Left ventricle myocardium superior (tissue), 1 donor: ENCODE measurements around the gene RFC1. TPM values are rescaled to one million over a fixed set of nuclear protein-coding genes. Genes with fewer than 3 reads are reported as not detected.
"Not testable (repeated sequence)": the region's sequence is repeated elsewhere in the genome, so short reads cannot be mapped to it uniquely, and the experiment has no call there.

Experiments
- ATAC-seq: fragments of 200-7000 bp; cut with Tn5 transposase; one replicate; pipeline ENCODE4 v1.9.1; 2020; ENCODE audit warnings: mild to moderate bottlenecking, moderate library complexity
- DNase-seq: peaks from one replicate; pipeline ENCODE4 v3.0.0-alpha.2; 2020
- intact Hi-C: fragments of 100-400 bp; cut with micrococcal nuclease; formaldehyde crosslinking; loops from one replicate; pipeline ENCODE4 v1.11.0; 2022
- long read RNA-seq: library from polyadenylated mRNA; unstranded; transcript quantifications from one replicate; pipeline ENCODE4 v2.0.0, GENCODE V29; 2021
- total RNA-seq: library from RNA; stranded (reverse); fragmentation: NEBNext Ultra II Directional; extraction: Animal tissue kit (Norgen Biotek cat#: 25700); gene quantifications from one replicate; pipeline ENCODE4 v1.2.1, GENCODE V29; 2021
- donor health status: DM: no; HTN: yes; CAD: no; lungs with severe emphysema.

Gene RFC1
- 23.3 TPM for total RNA-seq
- long read RNA-seq, full-length matches to known transcripts: 11 of 34 reads
- long read RNA-seq, partial matches to known transcripts: 22 of 34 reads
- long read RNA-seq, other reads (novel, unspliced or antisense): 1 of 34 reads

DNA sequence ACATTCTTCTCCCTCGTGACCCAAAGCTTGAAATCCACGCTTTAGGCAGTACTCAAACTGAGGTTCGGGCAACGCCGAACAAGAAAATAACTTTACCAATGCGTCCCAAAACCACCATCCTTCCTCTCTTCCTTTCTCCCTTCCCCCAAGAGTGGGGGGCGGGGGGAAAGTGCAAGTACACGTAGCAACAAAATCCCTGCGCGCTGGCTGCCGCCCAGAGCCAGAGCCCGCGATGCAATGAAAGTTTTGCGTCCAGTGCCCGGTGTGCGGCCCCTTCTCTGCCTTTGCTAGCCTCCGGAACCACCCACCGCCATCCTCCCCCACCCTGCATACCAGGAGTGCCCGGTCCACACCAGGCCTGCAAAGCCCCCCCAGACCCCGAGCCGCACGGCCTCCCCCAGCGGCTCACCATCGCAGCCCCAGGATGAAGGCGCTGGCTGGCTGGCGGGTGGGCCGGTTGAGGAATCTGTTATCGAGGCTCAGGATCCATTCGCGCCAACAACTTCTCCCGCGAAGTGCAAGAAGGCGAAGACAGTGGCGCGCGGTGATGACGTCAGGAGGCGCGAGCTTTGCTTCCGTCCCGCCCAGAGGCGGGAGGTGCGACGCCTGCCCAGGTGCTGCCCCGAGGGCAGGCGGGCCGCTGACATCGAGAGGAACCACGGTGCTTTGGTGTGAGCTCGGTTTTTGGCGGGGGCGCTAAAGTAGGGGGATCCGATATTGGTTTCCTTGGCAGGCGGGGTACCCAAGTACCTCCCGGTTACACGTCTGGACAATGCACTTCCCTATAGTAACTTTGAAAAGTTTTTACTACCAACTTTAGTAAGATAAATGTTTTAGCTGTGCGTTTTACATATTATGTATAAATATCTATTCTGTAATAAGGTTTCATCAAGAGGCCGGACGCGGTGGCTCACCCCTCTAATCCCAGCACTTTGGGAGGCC is at the start of gene RFC1:
Gene RFC1 (minus strand): TSS at position 533 of the 942 bp plus-strand sequence. CDS start 121 bp downstream, at position 412.
- intact Hi-C loops: no loop called here
- DNase-seq (peak; percentile 95), ATAC-seq (peak; percentile 97)

- intact Hi-C loops: no loop called here
- ATAC-seq (no peak), DNase-seq (no peak)
Measured at GRCh38 chr4:39415678-39416283, 49.6 kb upstream of the RFC1 start.

- intact Hi-C loops, DNase-seq: not testable (repeated sequence)
Measured at GRCh38 chr4:39411561-39411960, 45.4 kb upstream of the RFC1 start.

DNA sequence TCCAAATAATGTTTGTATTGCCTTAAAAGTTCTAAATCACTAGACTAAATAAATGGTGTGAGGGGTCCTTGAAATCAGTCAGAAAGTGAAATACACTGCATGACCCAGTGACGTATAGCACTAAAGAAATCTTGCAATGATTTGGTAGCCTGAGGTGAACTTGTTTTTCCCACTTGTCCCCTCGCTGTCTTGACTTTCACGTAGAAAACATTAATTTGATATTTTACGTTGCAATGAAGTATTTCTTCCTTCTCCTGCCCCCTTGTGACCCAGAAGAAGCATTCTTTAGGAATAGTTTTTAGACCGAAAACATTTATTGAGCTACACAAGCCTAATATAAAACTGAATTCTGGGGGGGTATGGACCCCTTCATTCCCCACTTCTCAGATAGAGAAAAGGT is 44.3 kb upstream of the RFC1 start:
- intact Hi-C loops: no loop called here
- no peak for ATAC-seq
- DNase-seq: no peak

More at GRCh38 chr4:39411561-39411960, 45.4 kb upstream of the RFC1 start:
- not testable (repeated sequence) for ATAC-seq

DNA sequence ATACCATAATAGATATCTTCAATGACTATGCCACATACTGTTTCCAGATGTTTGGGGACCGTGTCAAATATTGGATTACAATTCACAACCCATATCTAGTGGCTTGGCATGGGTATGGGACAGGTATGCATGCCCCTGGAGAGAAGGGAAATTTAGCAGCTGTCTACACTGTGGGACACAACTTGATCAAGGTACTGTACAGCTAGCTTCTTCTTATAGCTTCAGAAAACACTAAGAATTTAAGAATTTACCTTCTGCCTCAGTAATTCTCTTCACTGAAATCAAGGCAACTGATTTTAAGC is 41.4 kb upstream of the RFC1 start:
- DNase-seq: no peak
- no peak for ATAC-seq
- intact Hi-C loops: no loop called here

DNA sequence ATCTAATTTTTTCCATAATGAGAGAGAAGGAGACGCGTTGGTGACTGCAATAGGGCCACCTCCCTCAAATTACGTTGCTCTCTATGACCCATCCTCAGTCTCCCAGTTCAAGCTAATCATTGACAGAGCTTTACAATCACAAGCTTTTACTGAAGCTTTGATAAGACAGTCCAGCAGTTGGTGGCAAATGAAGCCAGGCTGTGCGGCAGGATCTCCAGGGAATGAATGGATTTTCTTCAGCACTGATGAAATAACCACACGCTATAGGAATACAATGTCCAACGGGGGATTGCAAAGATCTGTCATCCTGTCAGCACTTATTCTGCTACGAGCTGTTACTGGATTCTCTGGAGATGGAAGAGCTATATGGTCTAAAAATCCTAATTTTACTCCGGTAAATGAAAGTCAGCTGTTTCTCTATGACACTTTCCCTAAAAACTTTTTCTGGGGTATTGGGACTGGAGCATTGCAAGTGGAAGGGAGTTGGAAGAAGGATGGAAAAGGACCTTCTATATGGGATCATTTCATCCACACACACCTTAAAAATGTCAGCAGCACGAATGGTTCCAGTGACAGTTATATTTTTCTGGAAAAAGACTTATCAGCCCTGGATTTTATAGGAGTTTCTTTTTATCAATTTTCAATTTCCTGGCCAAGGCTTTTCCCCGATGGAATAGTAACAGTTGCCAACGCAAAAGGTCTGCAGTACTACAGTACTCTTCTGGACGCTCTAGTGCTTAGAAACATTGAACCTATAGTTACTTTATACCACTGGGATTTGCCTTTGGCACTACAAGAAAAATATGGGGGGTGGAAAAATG is 40.8 kb upstream of the RFC1 start, which contains the start of gene KLB:
Gene KLB (plus strand): TSS at position 168 of the 821 bp plus-strand sequence. CDS start 20 bp downstream, at position 188.
- DNase-seq: no peak
- intact Hi-C loops: no loop called here

DNA sequence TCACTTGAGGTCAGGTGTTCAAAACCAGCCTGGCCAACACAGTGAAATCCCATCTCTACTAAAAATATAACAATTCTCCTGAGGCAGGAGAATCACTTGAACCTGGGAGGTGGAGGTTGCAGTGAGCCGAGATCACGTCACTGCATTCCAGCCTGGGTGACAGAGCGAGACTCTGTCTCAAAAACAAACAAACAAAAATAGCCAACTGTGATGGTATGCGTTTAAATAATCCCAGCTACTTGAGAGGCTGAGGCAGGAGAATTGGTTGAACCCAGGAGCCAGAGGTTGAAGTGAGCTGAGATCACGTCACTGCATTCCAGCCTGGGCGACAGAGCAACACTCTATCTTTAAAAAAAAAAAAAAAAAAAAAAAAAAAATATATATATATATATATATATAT is 35.5 kb upstream of the RFC1 start:
- DNase-seq, intact Hi-C loops, ATAC-seq: not testable (repeated sequence)

More for the DNA sequence above, 40.8 kb upstream of the RFC1 start, which contains the start of gene KLB:
- no peak for ATAC-seq

DNA sequence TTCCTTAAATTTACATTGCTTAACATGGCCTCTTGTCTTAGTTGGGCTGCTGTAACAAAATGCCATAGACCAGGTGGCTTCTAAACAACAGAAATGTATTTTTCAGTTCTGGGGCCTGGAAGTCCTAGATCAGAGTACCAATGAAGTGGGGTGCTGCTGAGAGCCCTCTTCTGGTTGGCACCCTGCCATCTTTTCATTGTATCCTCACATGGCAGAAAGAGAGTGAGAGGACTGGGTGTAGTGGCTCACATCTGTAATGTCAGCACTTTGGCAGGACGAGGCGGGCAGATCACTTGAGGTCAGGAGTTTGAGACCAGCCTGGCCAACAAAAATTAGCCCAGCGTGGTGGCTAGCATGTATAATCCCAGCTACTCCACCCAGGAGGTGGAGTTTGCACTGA is 28.5 kb upstream of the RFC1 start:
- intact Hi-C loops: no loop called here
- no peak for ATAC-seq
- DNase-seq: no peak

GRCh38 chr4:39390603-39391002 is 24.4 kb upstream of the RFC1 start:
- ATAC-seq (no peak), DNase-seq (no peak)
- intact Hi-C loops: no loop called here

GRCh38 chr4:39384563-39384962 is 18.4 kb upstream of the RFC1 start:
- DNase-seq: no peak
- intact Hi-C loops: no loop called here
- ATAC-seq: no peak

DNA sequence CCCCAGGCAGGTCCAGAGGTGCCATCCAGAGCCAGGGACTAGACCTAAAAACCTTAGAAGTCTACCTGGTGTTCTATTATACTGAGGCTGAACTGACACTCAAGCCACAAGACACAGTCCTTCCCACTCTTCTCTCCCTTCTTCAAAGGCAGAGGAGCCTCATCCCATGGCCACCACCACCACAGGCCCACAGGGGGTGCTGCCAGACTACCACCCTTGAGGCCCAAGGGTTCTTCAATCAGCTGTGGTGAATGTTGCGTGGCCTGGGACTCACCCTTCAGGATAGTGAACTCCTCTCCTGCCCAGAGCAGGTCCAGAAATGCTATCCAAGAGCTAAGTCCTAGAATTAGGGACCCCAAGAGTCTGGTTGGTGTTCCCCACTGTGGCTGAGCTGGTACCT is 17.5 kb upstream of the RFC1 start:
- intact Hi-C loops: no loop called here
- DNase-seq (no peak), ATAC-seq (no peak)

DNA sequence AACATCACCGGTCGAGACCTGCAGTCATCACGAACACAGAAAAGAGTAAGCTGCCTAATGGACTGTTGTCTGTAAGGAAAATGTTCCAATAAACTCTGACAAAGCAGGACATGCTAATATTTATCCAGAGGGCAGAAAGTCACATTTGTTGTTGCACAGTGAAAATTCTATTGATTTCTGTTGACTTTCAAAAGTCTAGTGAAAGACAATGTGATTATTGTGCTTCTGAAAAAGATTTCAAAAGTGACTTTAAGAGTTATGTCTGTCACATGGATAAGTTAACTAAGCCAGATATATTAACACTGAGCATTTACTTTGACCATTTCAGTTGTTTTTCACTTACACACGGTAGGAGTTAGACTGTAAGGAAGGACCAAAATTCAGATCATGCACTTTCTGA is 9.3 kb upstream of the RFC1 start:
- ATAC-seq: no peak
- intact Hi-C loops: no loop called here
- no peak for DNase-seq

DNA sequence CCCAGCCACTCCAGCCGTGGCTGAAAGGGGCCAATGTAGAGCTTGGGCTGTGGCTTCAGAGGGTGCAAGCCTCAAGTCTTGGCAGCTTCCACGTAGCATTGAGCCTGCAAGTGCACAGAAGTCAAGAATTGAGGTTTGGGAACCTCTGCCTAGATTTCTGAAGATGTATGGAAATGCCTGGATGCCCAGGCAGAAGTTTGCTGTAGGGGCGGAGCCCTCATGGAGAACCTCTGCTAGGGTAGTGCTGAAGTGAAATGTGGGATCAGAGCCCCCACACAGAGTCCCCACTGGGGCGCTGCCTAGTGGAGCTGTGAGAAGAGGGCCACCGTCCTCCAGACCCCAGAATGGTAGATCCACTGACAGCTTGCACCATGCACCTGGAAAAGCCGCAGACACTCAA is 5.0 kb upstream of the RFC1 start:
- ATAC-seq, DNase-seq, intact Hi-C loops: not testable (repeated sequence)

GRCh38 chr4:39369301-39369700 is 3.1 kb upstream of the RFC1 start:
- DNase-seq (no peak), ATAC-seq (no peak)
- intact Hi-C loops: no loop called here

GRCh38 chr4:39367166-39367565 is 1.0 kb upstream of the RFC1 start:
- no peak for DNase-seq
- no peak for ATAC-seq
- intact Hi-C loops: no loop called here

- intact Hi-C loops: no loop called here
- no peak for DNase-seq
- ATAC-seq: no peak
Measured at GRCh38 chr4:39365360-39365759, 802 bp downstream of the RFC1 start.

GRCh38 chr4:39363773-39364393 is 2.3 kb downstream of the RFC1 start:
- intact Hi-C loops: no loop called here
- no peak for DNase-seq
- ATAC-seq: no peak

DNA sequence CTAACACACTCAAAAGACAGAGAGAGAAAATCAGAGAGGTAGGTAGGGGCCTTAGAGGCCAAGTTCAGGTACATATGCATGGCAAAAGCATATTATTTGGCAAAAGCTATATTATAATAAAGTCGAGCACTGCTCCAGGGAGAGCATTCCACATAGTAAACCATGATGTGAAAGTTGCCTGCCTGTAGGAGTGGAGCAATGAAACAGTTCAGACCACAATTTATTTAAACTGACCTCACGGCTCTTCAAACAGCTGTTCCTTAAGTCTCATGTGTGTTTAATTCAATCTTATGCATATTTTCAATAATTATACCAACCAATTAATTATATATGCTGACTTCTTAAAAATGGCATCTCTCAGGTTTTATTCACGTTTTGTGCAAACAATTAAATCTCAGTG is 3.3 kb downstream of the RFC1 start:
- DNase-seq (no peak), ATAC-seq (no peak)
- intact Hi-C loops: no loop called here

DNA sequence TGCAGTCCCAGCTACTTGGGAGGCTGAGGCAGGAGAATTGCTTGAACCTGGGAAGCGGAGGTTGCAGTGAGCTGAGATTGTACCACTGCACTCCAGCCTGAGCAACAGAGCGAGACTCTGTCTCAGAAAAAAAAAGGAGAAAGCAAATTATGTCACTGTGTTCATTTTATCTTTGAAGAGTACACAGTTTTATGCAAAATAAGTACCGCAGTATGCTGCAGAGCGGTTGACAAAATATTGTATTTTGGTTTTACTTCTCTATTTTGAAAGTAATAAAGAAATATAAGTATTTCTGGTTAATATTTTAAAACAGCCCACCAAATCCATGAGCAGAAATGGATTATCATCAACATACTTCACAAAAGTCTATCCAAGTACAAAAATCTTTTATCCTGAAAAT is 5.6 kb downstream of the RFC1 start:
- intact Hi-C loops: not testable (repeated sequence)

More for the DNA sequence above, 5.6 kb downstream of the RFC1 start:
- ATAC-seq, DNase-seq: not testable (repeated sequence)
